Naive thymus-derived CD4-positive, alpha-beta T cell (primary cell): ENCODE data around the gene NAV2. TPM values are rescaled to one million over a fixed set of nuclear protein-coding genes. Genes with fewer than 3 reads are reported as not detected.

ENCODE experiments used
- ATAC-seq: fragments of 150-1000 bp; cut with Tn5 transposase; 2 replicates; pipeline ENCODE4 v1.10.0; 2021; ENCODE audit warnings: mild to moderate bottlenecking, moderate library complexity
- CTCF ChIA-PET: fragments of 350-600 bp; sonication (Branson Sonifier 250); formaldehyde crosslinking; loops from one replicate; lab custom pipeline; 2021; ENCODE audit warnings: antibody characterized with exemption; lab: Charles Lee
- POLR2A ChIA-PET: fragments of 350-600 bp; sonication (Branson Sonifier 250); formaldehyde crosslinking; loops from one replicate; lab custom pipeline; 2021; ENCODE audit warnings: antibody characterized with exemption, inconsistent platforms; lab: Charles Lee
- DNase-seq, 9 donors: peaks; one replicate each; pipeline versions ENCODE4 v3.0.0 to v3.0.0-alpha.2; 2020 to 2022; ENCODE audit warnings: mixed read lengths in 1 of 9
- H3K27ac ChIP-seq: one replicate; pipeline ENCODE4 v1.7.0; 2013; ENCODE audit warnings: mild to moderate bottlenecking, low read depth, low read length, moderate library complexity
- H3K27me3 ChIP-seq, 2 donors: one replicate each; pipeline ENCODE4 v1.7.0; 2013; ENCODE audit warnings: low read length in 2 of 2, mild to moderate bottlenecking in 2 of 2, moderate library complexity in 2 of 2; ENCODE audit not compliant: control insufficient read depth in 2 of 2, insufficient read depth in 2 of 2
- H3K36me3 ChIP-seq, 3 experiments: 1 replicate in 2 of 3; 2 replicates in 1 of 3; pipeline ENCODE4 v1.7.0; 2013; ENCODE audit warnings: low read length in 3 of 3, mild to moderate bottlenecking in 3 of 3, moderate library complexity in 1 of 3; ENCODE audit not compliant: insufficient read depth in 3 of 3, control insufficient read depth in 2 of 3
- H3K4me1 ChIP-seq, 2 donors: one replicate each; pipeline ENCODE4 v1.7.0; 2013; ENCODE audit warnings: low read length in 2 of 2, mild to moderate bottlenecking in 2 of 2, moderate library complexity in 1 of 2; ENCODE audit not compliant: control insufficient read depth in 2 of 2, insufficient read depth in 2 of 2
- H3K4me3 ChIP-seq: 2 replicates; pipeline ENCODE4 v1.7.0; 2013; ENCODE audit warnings: mild to moderate bottlenecking, low read length
- H3K9me3 ChIP-seq, 3 experiments: 1 replicate in 2 of 3; 2 replicates in 1 of 3; pipeline ENCODE4 v1.7.0; 2013; ENCODE audit warnings: low read length in 3 of 3; ENCODE audit not compliant: control insufficient read depth in 2 of 3
- H3K27ac Mint-ChIP-seq, 9 donors: one replicate each; pipeline ENCODE4 v1.8.0; 2020 to 2022; ENCODE audit warnings: mixed read lengths in 9 of 9, mild to moderate bottlenecking in 8 of 9, moderate library complexity in 5 of 9, inconsistent platforms in 2 of 9
- H3K27me3 Mint-ChIP-seq, 5 donors: one replicate each; pipeline ENCODE4 v1.8.0; 2021 to 2022; ENCODE audit warnings: mixed read lengths in 5 of 5, mild to moderate bottlenecking in 1 of 5
- H3K36me3 Mint-ChIP-seq, 5 donors: one replicate each; pipeline ENCODE4 v1.8.0; 2020 to 2022; ENCODE audit warnings: mixed read lengths in 5 of 5, mild to moderate bottlenecking in 3 of 5, inconsistent platforms in 1 of 5
- H3K4me1 Mint-ChIP-seq, 7 donors: one replicate each; pipeline ENCODE4 v1.8.0; 2020 to 2022; ENCODE audit warnings: mixed read lengths in 7 of 7, mild to moderate bottlenecking in 3 of 7, inconsistent platforms in 1 of 7
- H3K4me3 Mint-ChIP-seq, 10 donors: one replicate each; pipeline ENCODE4 v1.8.0; 2020 to 2022; ENCODE audit warnings: mild to moderate bottlenecking in 10 of 10, mixed read lengths in 10 of 10, moderate library complexity in 6 of 10, inconsistent platforms in 2 of 10
- H3K9me3 Mint-ChIP-seq, 11 donors: one replicate each; pipeline ENCODE4 v1.8.0; 2020 to 2022; ENCODE audit warnings: mixed read lengths in 11 of 11, mild to moderate bottlenecking in 4 of 11, inconsistent platforms in 1 of 11, moderate library complexity in 1 of 11
- intact Hi-C, 2 donors: fragments of 100-400 bp; cut with micrococcal nuclease; formaldehyde crosslinking; loops; one replicate each; pipeline ENCODE4 v1.15.1; 2023
- polyA plus RNA-seq, 2 donors: library from polyadenylated mRNA; unstranded; fragments of 300-500 nt; fragmentation: Illumina TruSeq; gene quantifications; one replicate each; pipeline ENCODE4 v1.2.3, GENCODE V29; 2021
- total RNA-seq, 6 experiments: library from RNA in 5 of 6; stranded (reverse) in 5 of 6; gene quantifications; 1 replicate in 5 of 6; 2 replicates in 1 of 6; pipeline ENCODE4 v1.2.3 and lab custom pipeline; 2021 to 2026

The NAV2 gene
- total and polyA plus RNA-seq, 7 experiments from 2014 or later, result 0.24 to 2.2 (median 0.48) TPM; not detected in 2

- no peak overlapping the region for H3K4me3 Mint-ChIP-seq
- DNase-seq (no peak), ATAC-seq (no peak)
- H3K9me3 ChIP-seq, result no peaks in the 10 kb centered on the region
- H3K9me3 Mint-ChIP-seq, result peaks cover 0 to 2% (median 0%) of the 10 kb centered on the region in 11 donors
- no peaks in the 10 kb centered on the region for H3K36me3 Mint-ChIP-seq
- H3K27ac Mint-ChIP-seq, result no peak overlapping the region
- no peaks in the 10 kb centered on the region for H3K27me3 ChIP-seq
- no peak overlapping the region for H3K27ac ChIP-seq
- H3K4me1 Mint-ChIP-seq, result no peaks in the 10 kb centered on the region
- H3K4me1 ChIP-seq, result no peaks in the 10 kb centered on the region
- POLR2A ChIA-PET, result no interaction called here
- intact Hi-C loops, result no loop called here
- H3K36me3 ChIP-seq, result no peaks in the 10 kb centered on the region
- H3K4me3 ChIP-seq, result no peak overlapping the region
- peaks cover 6 to 34% (median 30%) of the 10 kb centered on the region in 5 donors for H3K27me3 Mint-ChIP-seq
- CTCF ChIA-PET, result interaction anchor here (1.3 kb wide), 1 partner anchor 10 kb away, joined by 3 read pairs; no protein-coding TSS in a partner anchor
Measured at GRCh38 chr11:20117291-20117690, 404.7 kb downstream of the NAV2 start.

- Mint-ChIP-seq H3K9me3 (peaks cover 0 to 2% (median 0%) of the 10 kb centered on the region in 11 donors), H3K27ac (no peak overlapping the region), H3K36me3 (no peaks in the 10 kb centered on the region), H3K4me3 (no peak overlapping the region), H3K27me3 (peaks cover 6 to 32% (median 26%) of the 10 kb centered on the region in 5 donors), H3K4me1 (no peaks in the 10 kb centered on the region)
- no peaks in the 10 kb centered on the region for H3K27me3 ChIP-seq
- POLR2A ChIA-PET, result no interaction called here
- no peak overlapping the region for H3K27ac ChIP-seq
- no peaks in the 10 kb centered on the region for H3K9me3 ChIP-seq
- no peaks in the 10 kb centered on the region for H3K4me1 ChIP-seq
- intact Hi-C loops, result no loop called here
- no peaks in the 10 kb centered on the region for H3K36me3 ChIP-seq
- DNase-seq (no peak), ATAC-seq (no peak)
- no peak overlapping the region for H3K4me3 ChIP-seq
- CTCF ChIA-PET, result interaction anchor here (1.3 kb wide), 1 partner anchor 9 kb away, joined by 3 read pairs; no protein-coding TSS in a partner anchor
Measured at GRCh38 chr11:20118209-20118608, 405.6 kb downstream of the NAV2 start.

- H3K27me3 Mint-ChIP-seq, result peaks cover 6 to 32% (median 24%) of the 10 kb centered on the region in 5 donors
- H3K9me3 Mint-ChIP-seq, result peaks cover 0 to 2% (median 0%) of the 10 kb centered on the region in 11 donors
- ATAC-seq (no peak), DNase-seq (no peak)
- Histone ChIP-seq H3K27ac (no peak overlapping the region), H3K4me1 (no peaks in the 10 kb centered on the region), H3K9me3 (no peaks in the 10 kb centered on the region), H3K36me3 (no peaks in the 10 kb centered on the region), H3K4me3 (no peak overlapping the region), H3K27me3 (no peaks in the 10 kb centered on the region)
- ChIA-PET POLR2A (no interaction called here), CTCF (no interaction called here)
- intact Hi-C loops, result no loop called here
- H3K36me3 Mint-ChIP-seq, result no peaks in the 10 kb centered on the region
- H3K27ac Mint-ChIP-seq, result no peak overlapping the region
- no peaks in the 10 kb centered on the region for H3K4me1 Mint-ChIP-seq
- no peak overlapping the region for H3K4me3 Mint-ChIP-seq
Measured at GRCh38 chr11:20119315-20119714, 406.7 kb downstream of the NAV2 start.

GRCh38 chr11:20120134-20120925 lies 407.7 kb downstream of the NAV2 start:
- intact Hi-C loops, result loop anchor here (10.0 kb wide), 2 partner anchors 324 to 1394 kb away; no protein-coding TSS in a partner anchor
- H3K9me3 Mint-ChIP-seq, result peaks cover 0 to 2% (median 0%) of the 10 kb centered on the region in 11 donors
- no peak overlapping the region for H3K4me3 Mint-ChIP-seq
- no peak for DNase-seq
- peaks cover 6 to 28% (median 24%) of the 10 kb centered on the region in 5 donors for H3K27me3 Mint-ChIP-seq
- H3K4me3 ChIP-seq, result no peak overlapping the region
- H3K27me3 ChIP-seq, result no peaks in the 10 kb centered on the region
- no peaks in the 10 kb centered on the region for H3K4me1 ChIP-seq
- ChIA-PET POLR2A (no interaction called here), CTCF (no interaction called here)
- no peak overlapping the region for H3K27ac ChIP-seq
- H3K36me3 Mint-ChIP-seq, result no peaks in the 10 kb centered on the region
- H3K36me3 ChIP-seq, result no peaks in the 10 kb centered on the region
- ATAC-seq, result no peak
- H3K27ac Mint-ChIP-seq, result no peak overlapping the region
- no peaks in the 10 kb centered on the region for H3K9me3 ChIP-seq
- no peaks in the 10 kb centered on the region for H3K4me1 Mint-ChIP-seq

- no peak overlapping the region for H3K4me3 ChIP-seq
- H3K4me1 ChIP-seq, result no peaks in the 10 kb centered on the region
- Mint-ChIP-seq H3K9me3 (peaks cover 0 to 2% (median 0%) of the 10 kb centered on the region in 11 donors), H3K27me3 (peaks cover 6 to 27% (median 24%) of the 10 kb centered on the region in 5 donors), H3K4me1 (no peaks in the 10 kb centered on the region), H3K4me3 (no peak overlapping the region), H3K27ac (no peak overlapping the region), H3K36me3 (no peaks in the 10 kb centered on the region)
- intact Hi-C loops, result loop anchor here (10.0 kb wide), 2 partner anchors 323 to 1393 kb away; no protein-coding TSS in a partner anchor
- ChIA-PET CTCF (no interaction called here), POLR2A (no interaction called here)
- DNase-seq (no peak), ATAC-seq (no peak)
- no peaks in the 10 kb centered on the region for H3K9me3 ChIP-seq
- H3K36me3 ChIP-seq, result no peaks in the 10 kb centered on the region
- H3K27ac ChIP-seq, result no peak overlapping the region
- H3K27me3 ChIP-seq, result no peaks in the 10 kb centered on the region
Measured at GRCh38 chr11:20122131-20122530, 409.5 kb downstream of the NAV2 start.

- CTCF ChIA-PET, result interaction anchor here (1.3 kb wide), 1 partner anchor 229 kb away, joined by 5 read pairs; no protein-coding TSS in a partner anchor
Measured at GRCh38 chr11:20125927-20126326, 413.3 kb downstream of the NAV2 start.

More at GRCh38 chr11:20125927-20126326, 413.3 kb downstream of the NAV2 start:
- Mint-ChIP-seq H3K9me3 (no peaks in the 10 kb centered on the region), H3K36me3 (no peaks in the 10 kb centered on the region), H3K27ac (no peak overlapping the region), H3K4me1 (no peaks in the 10 kb centered on the region), H3K4me3 (no peak overlapping the region), H3K27me3 (peaks cover 10 to 15% (median 11%) of the 10 kb centered on the region in 5 donors)
- no peaks in the 10 kb centered on the region for H3K36me3 ChIP-seq
- H3K4me3 ChIP-seq, result no peak overlapping the region
- no peaks in the 10 kb centered on the region for H3K4me1 ChIP-seq
- intact Hi-C loops, result loop anchor here (10.0 kb wide), 2 partner anchors 319 to 1389 kb away; no protein-coding TSS in a partner anchor
- no peak for DNase-seq
- no peak for ATAC-seq
- H3K27me3 ChIP-seq, result no peaks in the 10 kb centered on the region
- POLR2A ChIA-PET, result no interaction called here
- H3K9me3 ChIP-seq, result no peaks in the 10 kb centered on the region
- no peak overlapping the region for H3K27ac ChIP-seq
